ENCODE results near the gene ABCC11.

Gene ABCC11

GRCh38 chr16:48247311-48247710, at the start of gene ABCC11:
Gene ABCC11 (minus strand): TSS chr16:48247539. CDS start chr16:48231921, 15,618 bp downstream.
- DNase-seq, result no peak

- no peak for DNase-seq
Observed at GRCh38 chr16:48295488-48296281, 48.3 kb upstream of the ABCC11 start.

GRCh38 chr16:48294724-48295123, 47.4 kb upstream of the ABCC11 start:
- no peak for DNase-seq

- DNase-seq, result no peak
Observed at GRCh38 chr16:48292452-48292851, 45.1 kb upstream of the ABCC11 start.

- no peak for DNase-seq
Observed at GRCh38 chr16:48291754-48292153, 44.4 kb upstream of the ABCC11 start.

GRCh38 chr16:48291303-48291702, 44.0 kb upstream of the ABCC11 start:
- no peak for DNase-seq

- no peak for DNase-seq
Observed at GRCh38 chr16:48287239-48287638, 39.9 kb upstream of the ABCC11 start.

- no peak for DNase-seq
Observed at GRCh38 chr16:48284772-48285409, 37.6 kb upstream of the ABCC11 start.

- DNase-seq, result no peak
Observed at GRCh38 chr16:48282636-48283263, 35.4 kb upstream of the ABCC11 start.

GRCh38 chr16:48280546-48280945, 33.2 kb upstream of the ABCC11 start:
- no peak for DNase-seq

- DNase-seq, result no peak
Observed at GRCh38 chr16:48279199-48279598, 31.9 kb upstream of the ABCC11 start.

GRCh38 chr16:48277158-48277557, 29.8 kb upstream of the ABCC11 start:
- DNase-seq, result no peak

- no peak for DNase-seq
Observed at GRCh38 chr16:48276102-48276501, 28.8 kb upstream of the ABCC11 start.

GRCh38 chr16:48274476-48274875, 27.1 kb upstream of the ABCC11 start:
- DNase-seq, result no peak

GRCh38 chr16:48272837-48273421, 25.6 kb upstream of the ABCC11 start:
- DNase-seq, result no peak

GRCh38 chr16:48271728-48272127, 24.4 kb upstream of the ABCC11 start:
- no peak for DNase-seq

GRCh38 chr16:48269011-48269410, 21.7 kb upstream of the ABCC11 start:
- DNase-seq, result no peak

GRCh38 chr16:48262631-48263030, 15.3 kb upstream of the ABCC11 start:
- no peak for DNase-seq

- no peak for DNase-seq
Observed at GRCh38 chr16:48261569-48261968, 14.2 kb upstream of the ABCC11 start.

- DNase-seq, result no peak
Observed at GRCh38 chr16:48256579-48257177, 9.3 kb upstream of the ABCC11 start.

- DNase-seq, result no peak
Observed at GRCh38 chr16:48252013-48252412, 4.7 kb upstream of the ABCC11 start.

- no peak for DNase-seq
Observed at GRCh38 chr16:48250520-48251278, 3.4 kb upstream of the ABCC11 start.

Data from AML-193 (cell line).